ENCODE measurements around the gene SLC25A21.

DNA sequence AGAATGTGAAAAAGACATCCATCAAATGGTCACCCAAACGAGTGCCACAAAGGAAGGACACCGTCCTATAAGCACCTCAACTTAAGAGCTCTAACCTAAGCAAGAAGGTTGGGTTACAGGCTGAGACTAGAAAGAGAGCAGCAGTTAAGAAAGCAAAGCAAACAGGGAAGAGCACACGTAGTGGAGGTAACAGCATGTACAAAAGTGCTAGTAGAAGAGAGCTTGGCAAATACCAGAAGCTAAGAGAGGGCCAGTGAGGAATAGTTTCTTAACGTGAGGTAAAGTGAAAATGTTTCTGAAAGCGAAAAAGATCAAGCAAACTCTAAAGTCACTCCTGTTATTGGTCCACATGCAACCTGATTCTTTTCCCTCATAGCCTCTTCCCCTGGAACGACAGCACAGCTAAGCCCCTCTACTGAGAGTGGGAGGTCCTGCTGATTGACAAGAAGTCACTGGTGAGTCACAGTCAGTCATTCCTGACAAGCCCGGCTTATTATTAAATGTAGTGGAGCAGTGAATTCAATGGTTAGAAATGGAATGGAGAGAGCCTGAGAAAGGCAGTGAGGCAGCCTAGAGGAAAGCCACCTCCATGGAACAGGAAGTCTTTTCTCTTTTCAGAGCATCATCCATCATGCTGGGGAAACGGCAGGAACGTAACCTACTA is 204.4 kb downstream of the SLC25A21 start:
- TF ChIP-seq, protein P1, sequence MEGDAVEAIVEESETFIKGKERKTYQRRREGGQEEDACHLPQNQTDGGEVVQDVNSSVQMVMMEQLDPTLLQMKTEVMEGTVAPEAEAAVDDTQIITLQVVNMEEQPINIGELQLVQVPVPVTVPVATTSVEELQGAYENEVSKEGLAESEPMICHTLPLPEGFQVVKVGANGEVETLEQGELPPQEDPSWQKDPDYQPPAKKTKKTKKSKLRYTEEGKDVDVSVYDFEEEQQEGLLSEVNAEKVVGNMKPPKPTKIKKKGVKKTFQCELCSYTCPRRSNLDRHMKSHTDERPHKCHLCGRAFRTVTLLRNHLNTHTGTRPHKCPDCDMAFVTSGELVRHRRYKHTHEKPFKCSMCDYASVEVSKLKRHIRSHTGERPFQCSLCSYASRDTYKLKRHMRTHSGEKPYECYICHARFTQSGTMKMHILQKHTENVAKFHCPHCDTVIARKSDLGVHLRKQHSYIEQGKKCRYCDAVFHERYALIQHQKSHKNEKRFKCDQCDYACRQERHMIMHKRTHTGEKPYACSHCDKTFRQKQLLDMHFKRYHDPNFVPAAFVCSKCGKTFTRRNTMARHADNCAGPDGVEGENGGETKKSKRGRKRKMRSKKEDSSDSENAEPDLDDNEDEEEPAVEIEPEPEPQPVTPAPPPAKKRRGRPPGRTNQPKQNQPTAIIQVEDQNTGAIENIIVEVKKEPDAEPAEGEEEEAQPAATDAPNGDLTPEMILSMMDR (IDR thresholded peaks at IDR 0.05; ENCODE audit: low read depth, low read length, poor library complexity, severe bottlenecking): no peak
- no peak for TF ChIP-seq EZH2phosphoT487 (IDR thresholded peaks at IDR 0.05; ENCODE audit: borderline replicate concordance, low read length)

All from DOHH2 (cell line).